ENCODE measurements around the gene U2AF2. TPM values are rescaled to one million over a fixed set of nuclear protein-coding genes. Genes with fewer than 3 reads are reported as not detected.

The U2AF2 gene
- polyA plus RNA-seq, 2 of the 4 experiments (the other 2 are of a cell fraction) = 157 to 302 TPM

- H3K4me1 ChIP-seq = peaks cover 36% of the 10 kb centered on the region
- peak overlapping the region; percentile 92 to 97 for H3K27ac ChIP-seq
- 80% methylated on average over 35 of the region's 38 CpGs for WGBS (ENCODE audit: missing lambda C conversion rate)
- POLR2A ChIA-PET = no interaction called here
- DNase-seq (ENCODE audit: low read depth in 1 of 2, low spot score in 1 of 2) (peak in 1 of 2 experiments; percentile 49), ATAC-seq (no peak), FAIRE-seq (no peak)
- CTCF ChIA-PET = interaction anchor here (1.0 to 2.2 kb wide), 7 partner anchors 9 to 31 kb away, joined by 3 to 8 read pairs (median 3); no protein-coding TSS in a partner anchor
- no peaks in the 10 kb centered on the region for H3K9me3 ChIP-seq
- peak overlapping the region; percentile 63 for H3K4me3 ChIP-seq
- peak overlapping the region; percentile 100 for H3K4me2 ChIP-seq
- no peak for TF ChIP-seq KDM1A (IDR thresholded peaks at IDR 0.05; ENCODE audit: low read depth)
- 0 out of 2 replicates have a peak, but pooled peaks have one; percentile 9 for TF ChIP-seq POLR2A (IDR thresholded peaks at IDR 0.05; ENCODE audit: low read length)
- TF ChIP-seq, protein P1, sequence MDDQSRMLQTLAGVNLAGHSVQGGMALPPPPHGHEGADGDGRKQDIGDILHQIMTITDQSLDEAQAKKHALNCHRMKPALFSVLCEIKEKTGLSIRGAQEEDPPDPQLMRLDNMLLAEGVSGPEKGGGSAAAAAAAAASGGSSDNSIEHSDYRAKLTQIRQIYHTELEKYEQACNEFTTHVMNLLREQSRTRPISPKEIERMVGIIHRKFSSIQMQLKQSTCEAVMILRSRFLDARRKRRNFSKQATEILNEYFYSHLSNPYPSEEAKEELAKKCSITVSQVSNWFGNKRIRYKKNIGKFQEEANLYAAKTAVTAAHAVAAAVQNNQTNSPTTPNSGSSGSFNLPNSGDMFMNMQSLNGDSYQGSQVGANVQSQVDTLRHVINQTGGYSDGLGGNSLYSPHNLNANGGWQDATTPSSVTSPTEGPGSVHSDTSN (IDR thresholded peaks at IDR 0.05) = peak; percentile 29; the same call in 1 of the 2 replicates
- no peak for TF ChIP-seq CEBPB (IDR thresholded peaks at IDR 0.05)
- TF ChIP-seq EP300 (IDR thresholded peaks at IDR 0.05) = no peak
- TF ChIP-seq, protein P2, sequence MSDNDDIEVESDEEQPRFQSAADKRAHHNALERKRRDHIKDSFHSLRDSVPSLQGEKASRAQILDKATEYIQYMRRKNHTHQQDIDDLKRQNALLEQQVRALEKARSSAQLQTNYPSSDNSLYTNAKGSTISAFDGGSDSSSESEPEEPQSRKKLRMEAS (IDR thresholded peaks at IDR 0.05) = peak; percentile 52
Measured at GRCh38 chr19:55640043-55640576, 14.7 kb upstream of the U2AF2 start.

DNA sequence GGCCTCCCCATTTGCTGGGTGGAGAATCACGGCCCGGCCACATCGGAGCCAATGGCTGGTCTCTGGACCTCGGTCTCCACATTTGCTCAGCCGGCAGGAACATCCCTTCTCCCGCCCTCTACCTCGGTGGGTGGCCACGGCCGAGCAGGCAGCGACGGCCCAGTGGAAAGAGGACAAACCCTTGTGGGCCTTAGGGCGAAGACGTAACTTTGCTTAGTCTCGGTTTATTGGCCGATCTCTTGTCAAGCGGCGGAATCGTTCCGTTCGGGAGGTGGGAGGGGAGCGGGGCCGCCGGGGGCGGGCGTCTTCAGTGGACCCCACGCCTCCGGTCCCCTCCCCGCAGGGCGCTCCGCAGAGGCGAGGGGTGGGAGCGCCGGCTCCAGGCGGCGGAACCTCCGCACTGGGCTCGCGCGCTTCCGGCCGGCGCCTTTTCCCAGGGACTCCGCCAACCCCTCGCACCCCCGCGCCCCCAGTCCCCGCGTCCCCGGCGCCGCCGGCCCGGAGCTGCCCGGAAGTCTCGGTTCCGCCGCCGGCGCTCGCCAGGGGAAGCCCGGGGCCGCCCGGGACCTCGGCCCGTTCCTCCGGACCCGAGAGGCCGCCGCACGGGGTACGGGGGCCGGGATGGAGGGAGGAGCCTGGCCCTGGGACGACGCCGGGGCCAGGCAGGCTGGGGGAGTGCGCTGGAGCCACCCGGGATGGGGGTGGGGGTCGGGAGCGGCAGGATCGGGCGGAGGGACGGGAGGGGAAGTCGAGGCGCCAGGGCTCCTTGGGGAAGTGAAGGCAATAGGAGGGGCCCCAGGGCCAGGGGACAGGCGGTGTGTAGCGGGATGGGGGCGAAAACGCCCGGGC lies 14.0 kb upstream of the U2AF2 start, which contains the start of gene ZNF580:
ZNF580 (plus strand) TSS at position 426 of the 849 bp plus-strand sequence. CDS start 1,507 bp downstream, outside the sequence.
- H3K27ac ChIP-seq = peak within 1 kb of the TSS; percentile 92 to 97
- peak; percentile 62 to 67 for ATAC-seq
- peaks cover 37% of the 10 kb centered on the region for H3K4me1 ChIP-seq
- no peak for FAIRE-seq
- ChIA-PET POLR2A (interaction anchor here (0.6 kb wide), 2 partner anchors 346 to 405 kb away, joined by 3 to 4 read pairs; no protein-coding TSS in a partner anchor), CTCF (interaction anchor here (1.0 to 1.9 kb wide), 4 partner anchors 9 to 14 kb away, joined by 3 to 6 read pairs (median 4); no protein-coding TSS in a partner anchor)
- no peaks in the 10 kb centered on the region for H3K9me3 ChIP-seq
- peak within 1 kb of the TSS; percentile 63 for H3K4me3 ChIP-seq
- H3K4me2 ChIP-seq = peak within 1 kb of the TSS; percentile 100
- 6% methylated on average over 24 of the region's 89 CpGs for WGBS (ENCODE audit: missing lambda C conversion rate)
- peak; percentile 77 to 88 for DNase-seq (ENCODE audit: low read depth in 1 of 2, low spot score in 1 of 2)
- TF ChIP-seq, protein P3, sequence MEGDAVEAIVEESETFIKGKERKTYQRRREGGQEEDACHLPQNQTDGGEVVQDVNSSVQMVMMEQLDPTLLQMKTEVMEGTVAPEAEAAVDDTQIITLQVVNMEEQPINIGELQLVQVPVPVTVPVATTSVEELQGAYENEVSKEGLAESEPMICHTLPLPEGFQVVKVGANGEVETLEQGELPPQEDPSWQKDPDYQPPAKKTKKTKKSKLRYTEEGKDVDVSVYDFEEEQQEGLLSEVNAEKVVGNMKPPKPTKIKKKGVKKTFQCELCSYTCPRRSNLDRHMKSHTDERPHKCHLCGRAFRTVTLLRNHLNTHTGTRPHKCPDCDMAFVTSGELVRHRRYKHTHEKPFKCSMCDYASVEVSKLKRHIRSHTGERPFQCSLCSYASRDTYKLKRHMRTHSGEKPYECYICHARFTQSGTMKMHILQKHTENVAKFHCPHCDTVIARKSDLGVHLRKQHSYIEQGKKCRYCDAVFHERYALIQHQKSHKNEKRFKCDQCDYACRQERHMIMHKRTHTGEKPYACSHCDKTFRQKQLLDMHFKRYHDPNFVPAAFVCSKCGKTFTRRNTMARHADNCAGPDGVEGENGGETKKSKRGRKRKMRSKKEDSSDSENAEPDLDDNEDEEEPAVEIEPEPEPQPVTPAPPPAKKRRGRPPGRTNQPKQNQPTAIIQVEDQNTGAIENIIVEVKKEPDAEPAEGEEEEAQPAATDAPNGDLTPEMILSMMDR (IDR thresholded peaks at IDR 0.05) = 0 out of 3 replicates have a peak, but pooled peaks have one; percentile 10
- no peak for TF ChIP-seq EHF (CRISPR knock-in tag; IDR thresholded peaks at IDR 0.05)
- TF ChIP-seq POLR2A (IDR thresholded peaks at IDR 0.05; ENCODE audit: low read length) = peak; percentile 47
- TF ChIP-seq KDM5A (IDR thresholded peaks at IDR 0.05) = 0 out of 2 replicates have a peak, but pooled peaks have one; percentile 5
- TF ChIP-seq ESRRA (IDR thresholded peaks at IDR 0.05; ENCODE audit: borderline replicate concordance, low read length) = no peak
- TF ChIP-seq BCL3 (IDR thresholded peaks at IDR 0.05) = peak; percentile 95
- no peak for TF ChIP-seq TP53 (CRISPR knock-in tag; IDR thresholded peaks at IDR 0.05)
- TF ChIP-seq GATA3 (IDR thresholded peaks at IDR 0.05; ENCODE audit: borderline replicate concordance) = peak; percentile 45
- TF ChIP-seq FOSB (CRISPR knock-in tag; IDR thresholded peaks at IDR 0.05) = no peak
- peak; percentile 79 to 99 for TF ChIP-seq JUN (IDR thresholded peaks at IDR 0.05)
- no peak for TF ChIP-seq MAFK (IDR thresholded peaks at IDR 0.05; ENCODE audit: partially characterized antibody)
- no peak for TF ChIP-seq MAZ (IDR thresholded peaks at IDR 0.05; ENCODE audit: borderline replicate concordance, low read depth, low read length)
- 0 out of 2 replicates have a peak, but pooled peaks have one; percentile 40 for TF ChIP-seq E2F6 (IDR thresholded peaks at IDR 0.05; ENCODE audit: borderline replicate concordance, low read depth)
- peak; percentile 59 for TF ChIP-seq PHF8 (IDR thresholded peaks at IDR 0.05; ENCODE audit: borderline replicate concordance, low read depth)
- no peak for TF ChIP-seq HOXB13 (CRISPR knock-in tag; IDR thresholded peaks at IDR 0.05; ENCODE audit: low read depth)
- peak in 1 of 2 experiments; percentile 37; a peak in 1 of 5 replicates for TF ChIP-seq EP300 (IDR thresholded peaks at IDR 0.05)
- TF ChIP-seq, protein P1 (IDR thresholded peaks at IDR 0.05) = peak; percentile 80
- TF ChIP-seq POLR2AphosphoS2 (conservative IDR thresholded peaks at IDR 0.05; ENCODE audit: low read length) = no peak
- TF ChIP-seq, protein P2 (IDR thresholded peaks at IDR 0.05) = 0 out of 2 replicates have a peak, but pooled peaks have one; percentile 32
